ENCODE measurements around the gene PCBP3.

PCBP3 gene

GRCh38 chr21:45918835-45919447 is 275.4 kb downstream of the PCBP3 start:
- no peaks in the 10 kb centered on the region for H3K9me3 ChIP-seq (ENCODE audit: control insufficient read depth in 2 of 2, low read length in 2 of 2)
- H3K27ac ChIP-seq (ENCODE audit: low read length), result no peak overlapping the region
- H3K4me1 ChIP-seq (ENCODE audit: control insufficient read depth, insufficient read depth, low read length), result peaks cover 3% of the 10 kb centered on the region
- H3K4me3 ChIP-seq (ENCODE audit: low read length in 2 of 2), result no peak overlapping the region
- no peak overlapping the region for H3K9ac ChIP-seq (ENCODE audit: low read length in 2 of 2)
- no peaks in the 10 kb centered on the region for H3K27me3 ChIP-seq (ENCODE audit: control insufficient read depth in 1 of 2, insufficient read depth in 2 of 2, low read length in 2 of 2)
- H3K36me3 ChIP-seq (ENCODE audit: control insufficient read depth in 2 of 2, insufficient read depth in 2 of 2, low read length in 2 of 2), result no peaks in the 10 kb centered on the region

GRCh38 chr21:45919593-45919992 is 276.1 kb downstream of the PCBP3 start:
- H3K4me3 ChIP-seq (ENCODE audit: low read length in 2 of 2), result no peak overlapping the region
- H3K27me3 ChIP-seq (ENCODE audit: control insufficient read depth in 1 of 2, insufficient read depth in 2 of 2, low read length in 2 of 2), result no peaks in the 10 kb centered on the region
- H3K36me3 ChIP-seq (ENCODE audit: control insufficient read depth in 2 of 2, insufficient read depth in 2 of 2, low read length in 2 of 2), result no peaks in the 10 kb centered on the region
- H3K27ac ChIP-seq (ENCODE audit: low read length), result no peak overlapping the region
- no peak overlapping the region for H3K9ac ChIP-seq (ENCODE audit: low read length in 2 of 2)
- peaks cover 3% of the 10 kb centered on the region for H3K4me1 ChIP-seq (ENCODE audit: control insufficient read depth, insufficient read depth, low read length)
- no peaks in the 10 kb centered on the region for H3K9me3 ChIP-seq (ENCODE audit: control insufficient read depth in 2 of 2, low read length in 2 of 2)

- Histone ChIP-seq H3K36me3 (ENCODE audit: control insufficient read depth in 2 of 2, insufficient read depth in 2 of 2, low read length in 2 of 2) (no peaks in the 10 kb centered on the region), H3K9me3 (ENCODE audit: control insufficient read depth in 2 of 2, low read length in 2 of 2) (no peaks in the 10 kb centered on the region), H3K27ac (ENCODE audit: low read length) (no peak overlapping the region), H3K9ac (ENCODE audit: low read length in 2 of 2) (no peak overlapping the region), H3K4me1 (ENCODE audit: control insufficient read depth, insufficient read depth, low read length) (peaks cover 3% of the 10 kb centered on the region), H3K27me3 (ENCODE audit: control insufficient read depth in 1 of 2, insufficient read depth in 2 of 2, low read length in 2 of 2) (no peaks in the 10 kb centered on the region), H3K4me3 (ENCODE audit: low read length in 2 of 2) (no peak overlapping the region)
Measured at GRCh38 chr21:45920824-45921600, 277.5 kb downstream of the PCBP3 start.

GRCh38 chr21:45921917-45922316 is 278.4 kb downstream of the PCBP3 start:
- Histone ChIP-seq H3K4me1 (ENCODE audit: control insufficient read depth, insufficient read depth, low read length) (peaks cover 3% of the 10 kb centered on the region), H3K27me3 (ENCODE audit: control insufficient read depth in 1 of 2, insufficient read depth in 2 of 2, low read length in 2 of 2) (no peaks in the 10 kb centered on the region), H3K36me3 (ENCODE audit: control insufficient read depth in 2 of 2, insufficient read depth in 2 of 2, low read length in 2 of 2) (no peaks in the 10 kb centered on the region), H3K4me3 (ENCODE audit: low read length in 2 of 2) (no peak overlapping the region), H3K27ac (ENCODE audit: low read length) (no peak overlapping the region), H3K9me3 (ENCODE audit: control insufficient read depth in 2 of 2, low read length in 2 of 2) (no peaks in the 10 kb centered on the region), H3K9ac (ENCODE audit: low read length in 2 of 2) (no peak overlapping the region)

GRCh38 chr21:45922648-45923047 is 279.1 kb downstream of the PCBP3 start:
- H3K36me3 ChIP-seq (ENCODE audit: control insufficient read depth in 2 of 2, insufficient read depth in 2 of 2, low read length in 2 of 2), result no peaks in the 10 kb centered on the region
- no peak overlapping the region for H3K4me3 ChIP-seq (ENCODE audit: low read length in 2 of 2)
- H3K4me1 ChIP-seq (ENCODE audit: control insufficient read depth, insufficient read depth, low read length), result peaks cover 3% of the 10 kb centered on the region
- H3K9ac ChIP-seq (ENCODE audit: low read length in 2 of 2), result no peak overlapping the region
- H3K27me3 ChIP-seq (ENCODE audit: control insufficient read depth in 1 of 2, insufficient read depth in 2 of 2, low read length in 2 of 2), result no peaks in the 10 kb centered on the region
- H3K27ac ChIP-seq (ENCODE audit: low read length), result no peak overlapping the region
- H3K9me3 ChIP-seq (ENCODE audit: control insufficient read depth in 2 of 2, low read length in 2 of 2), result no peaks in the 10 kb centered on the region

GRCh38 chr21:45923146-45923545 is 279.6 kb downstream of the PCBP3 start:
- no peaks in the 10 kb centered on the region for H3K9me3 ChIP-seq (ENCODE audit: control insufficient read depth in 2 of 2, low read length in 2 of 2)
- H3K9ac ChIP-seq (ENCODE audit: low read length in 2 of 2), result no peak overlapping the region
- no peaks in the 10 kb centered on the region for H3K36me3 ChIP-seq (ENCODE audit: control insufficient read depth in 2 of 2, insufficient read depth in 2 of 2, low read length in 2 of 2)
- no peak overlapping the region for H3K27ac ChIP-seq (ENCODE audit: low read length)
- no peaks in the 10 kb centered on the region for H3K27me3 ChIP-seq (ENCODE audit: control insufficient read depth in 1 of 2, insufficient read depth in 2 of 2, low read length in 2 of 2)
- H3K4me1 ChIP-seq (ENCODE audit: control insufficient read depth, insufficient read depth, low read length), result peaks cover 3% of the 10 kb centered on the region
- H3K4me3 ChIP-seq (ENCODE audit: low read length in 2 of 2), result no peak overlapping the region

GRCh38 chr21:45926281-45926680 is 282.8 kb downstream of the PCBP3 start:
- no peak overlapping the region for H3K4me3 ChIP-seq (ENCODE audit: low read length in 2 of 2)
- H3K27me3 ChIP-seq (ENCODE audit: control insufficient read depth in 1 of 2, insufficient read depth in 2 of 2, low read length in 2 of 2), result no peaks in the 10 kb centered on the region
- no peaks in the 10 kb centered on the region for H3K36me3 ChIP-seq (ENCODE audit: control insufficient read depth in 2 of 2, insufficient read depth in 2 of 2, low read length in 2 of 2)
- H3K9me3 ChIP-seq (ENCODE audit: control insufficient read depth in 2 of 2, low read length in 2 of 2), result no peaks in the 10 kb centered on the region
- H3K4me1 ChIP-seq (ENCODE audit: control insufficient read depth, insufficient read depth, low read length), result peaks cover 3% of the 10 kb centered on the region
- H3K27ac ChIP-seq (ENCODE audit: low read length), result no peak overlapping the region
- no peak overlapping the region for H3K9ac ChIP-seq (ENCODE audit: low read length in 2 of 2)

GRCh38 chr21:45927032-45927431 is 283.5 kb downstream of the PCBP3 start:
- H3K4me1 ChIP-seq (ENCODE audit: control insufficient read depth, insufficient read depth, low read length), result peaks cover 3% of the 10 kb centered on the region
- H3K9me3 ChIP-seq (ENCODE audit: control insufficient read depth in 2 of 2, low read length in 2 of 2), result no peaks in the 10 kb centered on the region
- H3K36me3 ChIP-seq (ENCODE audit: control insufficient read depth in 2 of 2, insufficient read depth in 2 of 2, low read length in 2 of 2), result no peaks in the 10 kb centered on the region
- no peaks in the 10 kb centered on the region for H3K27me3 ChIP-seq (ENCODE audit: control insufficient read depth in 1 of 2, insufficient read depth in 2 of 2, low read length in 2 of 2)
- no peak overlapping the region for H3K4me3 ChIP-seq (ENCODE audit: low read length in 2 of 2)
- no peak overlapping the region for H3K9ac ChIP-seq (ENCODE audit: low read length in 2 of 2)
- no peak overlapping the region for H3K27ac ChIP-seq (ENCODE audit: low read length)

GRCh38 chr21:45927851-45928850 is 284.6 kb downstream of the PCBP3 start:
- H3K9me3 ChIP-seq (ENCODE audit: control insufficient read depth in 2 of 2, low read length in 2 of 2), result no peaks in the 10 kb centered on the region
- no peaks in the 10 kb centered on the region for H3K36me3 ChIP-seq (ENCODE audit: control insufficient read depth in 2 of 2, insufficient read depth in 2 of 2, low read length in 2 of 2)
- no peak overlapping the region for H3K4me3 ChIP-seq (ENCODE audit: low read length in 2 of 2)
- H3K27me3 ChIP-seq (ENCODE audit: control insufficient read depth in 1 of 2, insufficient read depth in 2 of 2, low read length in 2 of 2), result no peaks in the 10 kb centered on the region
- H3K27ac ChIP-seq (ENCODE audit: low read length), result no peak overlapping the region
- H3K4me1 ChIP-seq (ENCODE audit: control insufficient read depth, insufficient read depth, low read length), result peaks cover 3% of the 10 kb centered on the region
- no peak overlapping the region for H3K9ac ChIP-seq (ENCODE audit: low read length in 2 of 2)

- H3K4me3 ChIP-seq (ENCODE audit: low read length in 2 of 2), result no peak overlapping the region
- H3K9ac ChIP-seq (ENCODE audit: low read length in 2 of 2), result no peak overlapping the region
- no peaks in the 10 kb centered on the region for H3K4me1 ChIP-seq (ENCODE audit: control insufficient read depth, insufficient read depth, low read length)
- no peaks in the 10 kb centered on the region for H3K27me3 ChIP-seq (ENCODE audit: control insufficient read depth in 1 of 2, insufficient read depth in 2 of 2, low read length in 2 of 2)
- peaks cover 0 to 6% of the 10 kb centered on the region in 2 donors for H3K9me3 ChIP-seq (ENCODE audit: control insufficient read depth in 2 of 2, low read length in 2 of 2)
- H3K27ac ChIP-seq (ENCODE audit: low read length), result no peak overlapping the region
- H3K36me3 ChIP-seq (ENCODE audit: control insufficient read depth in 2 of 2, insufficient read depth in 2 of 2, low read length in 2 of 2), result no peaks in the 10 kb centered on the region
Measured at GRCh38 chr21:45929449-45929848, 285.9 kb downstream of the PCBP3 start.
